ENCODE measurements around the gene PLPP4.

The PLPP4 gene

DNA sequence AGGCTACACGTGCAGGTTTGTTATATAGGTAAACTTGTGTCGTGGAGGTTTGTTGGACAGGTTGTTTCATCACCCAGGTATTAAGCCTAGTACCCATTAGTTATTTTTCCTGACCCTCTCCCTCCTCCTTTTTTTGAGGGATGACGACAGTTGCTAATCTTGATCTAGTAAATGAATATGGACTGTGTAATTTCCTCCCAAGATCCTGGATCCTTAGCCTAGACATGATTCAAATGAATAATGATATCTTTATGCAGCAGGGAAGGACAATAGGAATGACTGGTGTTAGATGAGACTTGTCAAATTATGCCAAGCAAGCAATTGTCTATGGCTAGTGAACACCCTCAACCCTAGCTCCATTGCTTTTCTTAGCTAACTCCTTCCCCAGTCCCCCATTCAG, 156.2 kb downstream of the PLPP4 start:
- no peak for DNase-seq

GRCh38 chr10:120614680-120615079, 157.7 kb downstream of the PLPP4 start:
- no peak for DNase-seq

- no peak for DNase-seq
Measured at GRCh38 chr10:120616311-120616911, 159.4 kb downstream of the PLPP4 start.

- DNase-seq = no peak
Measured at GRCh38 chr10:120628197-120628596, 171.2 kb downstream of the PLPP4 start.

DNA sequence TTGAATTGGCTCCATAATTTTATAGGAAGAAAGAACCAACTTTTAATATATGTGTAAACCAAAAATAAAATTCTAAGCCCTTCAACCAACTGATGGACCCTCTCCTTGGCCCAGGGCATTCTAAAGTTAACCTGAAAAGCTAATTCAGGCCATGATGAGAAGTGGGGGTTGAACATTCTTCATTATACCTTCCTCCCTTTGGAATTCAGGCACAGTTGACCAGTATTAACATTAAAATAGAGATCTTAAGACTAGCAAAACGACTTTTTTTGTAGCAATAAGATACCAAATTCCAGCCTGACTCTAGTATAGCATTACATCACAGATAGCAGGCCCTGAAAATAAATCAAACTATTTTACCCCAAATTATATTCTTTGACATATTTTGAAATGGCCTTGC, 173.2 kb downstream of the PLPP4 start:
- no peak for DNase-seq

GRCh38 chr10:120632047-120632446, 175.0 kb downstream of the PLPP4 start:
- no peak for DNase-seq

DNA sequence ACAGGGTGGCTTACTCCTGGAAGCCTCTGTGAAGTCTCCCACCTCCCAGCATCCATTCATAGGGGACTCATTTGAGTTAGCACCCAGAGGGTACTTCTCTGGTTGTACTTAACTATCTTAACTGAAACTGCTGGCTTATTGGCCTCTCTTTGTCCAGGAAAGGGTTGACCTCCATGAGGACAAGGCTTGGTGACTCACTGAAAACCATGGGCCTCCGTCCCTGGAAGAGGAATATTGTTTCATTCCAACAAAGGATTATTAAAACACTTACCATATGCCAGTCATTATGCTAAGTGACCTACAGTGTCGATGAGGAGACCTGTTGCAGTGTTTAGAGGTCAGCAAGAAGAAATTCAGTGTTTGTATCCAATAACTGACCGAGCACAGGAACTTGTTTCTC, 175.9 kb downstream of the PLPP4 start:
- DNase-seq = no peak

GRCh38 chr10:120634659-120635058, 177.6 kb downstream of the PLPP4 start:
- DNase-seq = no peak

Data from NCI-H1092 (cell line).